ENCODE measurements around the gene CBX5.
A peak's percentile ranks its signal among the peaks of the same experiment; 100 is the strongest.
"Not testable (repeated sequence)": the region's sequence is repeated elsewhere in the genome, so short reads cannot be mapped to it uniquely, and the experiment has no call there.

The CBX5 gene

GRCh38 chr12:54279632-54280467 is at the start of gene CBX5:
Gene CBX5, minus strand, starts transcription at chr12:54280122. Its CDS starts 22,472 bp downstream, at chr12:54257650.
- peak; percentile 99 to 100 for DNase-seq

GRCh38 chr12:54328595-54329337 is 48.8 kb upstream of the CBX5 start:
- no peak for DNase-seq

GRCh38 chr12:54325442-54326109 is 45.7 kb upstream of the CBX5 start:
- DNase-seq, result not testable (repeated sequence)

GRCh38 chr12:54324617-54325441 is 44.9 kb upstream of the CBX5 start, which contains the start of gene COPZ1:
Gene COPZ1, plus strand, starts transcription at chr12:54325131. Its CDS starts 33 bp downstream, at chr12:54325164.
- peak; percentile 97 to 99 for DNase-seq

- DNase-seq, result no peak
Observed at GRCh38 chr12:54321363-54321762, 41.4 kb upstream of the CBX5 start.

GRCh38 chr12:54312309-54312708 is 32.4 kb upstream of the CBX5 start:
- DNase-seq, result not testable (repeated sequence)

- no peak for DNase-seq
Observed at GRCh38 chr12:54311051-54311450, 31.1 kb upstream of the CBX5 start.

- peak; percentile 48 to 73 for DNase-seq
Observed at GRCh38 chr12:54306925-54307741, 27.2 kb upstream of the CBX5 start.

GRCh38 chr12:54304187-54304810 is 24.4 kb upstream of the CBX5 start:
- no peak for DNase-seq

- no peak for DNase-seq
Observed at GRCh38 chr12:54303640-54304039, 23.7 kb upstream of the CBX5 start.

- DNase-seq, result no peak
Observed at GRCh38 chr12:54301428-54302048, 21.6 kb upstream of the CBX5 start.

GRCh38 chr12:54300732-54301427 is 21.0 kb upstream of the CBX5 start, which contains the start of gene NFE2:
Gene NFE2, minus strand, starts transcription at chr12:54301015. Its CDS starts 5,767 bp downstream, at chr12:54295248.
- peak; percentile 31 to 45 for DNase-seq

- no peak for DNase-seq
Observed at GRCh38 chr12:54300225-54300731, 20.4 kb upstream of the CBX5 start.

GRCh38 chr12:54299515-54300224 is 19.7 kb upstream of the CBX5 start:
- DNase-seq, result no peak

- DNase-seq, result no peak
Observed at GRCh38 chr12:54298904-54299303, 19.0 kb upstream of the CBX5 start.

- no peak for DNase-seq
Observed at GRCh38 chr12:54296393-54297099, 16.6 kb upstream of the CBX5 start.

GRCh38 chr12:54294953-54295566 is 15.1 kb upstream of the CBX5 start:
- no peak for DNase-seq
